Ovary (tissue), 3 donors: ENCODE measurements around the gene CLEC4A.

Experiments used
- CTCF ChIP-seq, 3 donors: fragments of 450-650 bp in 2 of 3; fragments of 200-600 bp in 1 of 3; IDR thresholded peaks; one replicate each; pipeline versions ENCODE4 v1.5.1 to v1.8.0; 2016 to 2022; ENCODE audit warnings: antibody characterized with exemption in 3 of 3, mild to moderate bottlenecking in 1 of 3
- POLR2A ChIP-seq: fragments of 450-650 bp; IDR thresholded peaks from one replicate; pipeline ENCODE4 v1.6.1; 2017; ENCODE audit warnings: antibody characterized with exemption, mild to moderate bottlenecking, moderate library complexity
- donor health status: DM: no; HTN: no; CAD: no.

DNA sequence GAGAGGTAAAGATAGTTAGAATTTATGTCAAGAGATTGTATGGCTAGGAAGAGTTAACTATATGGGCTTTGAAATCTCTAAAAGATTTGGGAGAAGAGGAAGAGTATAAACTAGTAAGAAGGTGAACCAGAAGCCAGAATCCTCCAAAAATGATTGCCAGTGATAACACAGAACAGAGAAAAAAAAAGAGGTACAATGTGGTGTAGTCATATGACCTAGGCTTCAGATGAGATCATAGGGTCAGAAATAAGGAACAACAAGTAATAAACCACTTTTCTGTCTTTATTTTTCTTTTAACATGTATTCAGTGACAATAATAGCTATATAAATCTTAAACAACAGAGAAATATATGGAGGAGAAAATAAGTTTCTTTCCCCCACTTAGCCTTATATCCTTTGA lies 43.3 kb upstream of the CLEC4A start:
- TF ChIP-seq POLR2A (no peak), CTCF (IDR thresholded peaks at IDR 0.05) (no peak)
